GM15510 (cell line): ENCODE data around the gene MRPS10.

Experiments
- POLR2A ChIP-seq: IDR thresholded peaks from 3 replicates; pipeline ENCODE4 v1.6.1; 2011; ENCODE audit warnings: borderline replicate concordance; ENCODE audit not compliant: insufficient read length; ENCODE audit errors: extremely low read depth

Gene MRPS10

DNA sequence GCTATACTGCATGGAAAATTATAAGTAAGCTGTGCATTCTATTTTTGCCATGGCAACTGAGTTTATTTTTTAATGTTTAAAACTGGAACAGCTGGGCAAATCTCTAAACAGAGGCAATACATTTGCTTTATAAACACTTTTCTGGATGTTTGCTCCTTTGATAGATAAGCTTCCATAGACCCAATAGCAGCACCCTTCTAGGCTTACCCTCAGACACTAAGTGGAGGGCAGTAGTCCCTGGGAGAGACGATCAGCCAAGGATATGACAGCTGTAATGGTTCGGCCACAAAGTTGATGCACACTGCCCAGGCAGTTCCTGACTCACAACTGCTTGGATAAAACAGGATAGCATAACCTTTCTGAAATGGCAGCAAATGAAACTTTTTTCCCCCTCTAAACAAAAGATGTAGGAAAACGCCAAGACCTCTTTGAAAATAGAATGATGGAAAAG is 8.5 kb upstream of the MRPS10 start:
- no peak for TF ChIP-seq POLR2A

- no peak for TF ChIP-seq POLR2A
These were observed 7.8 kb upstream of the MRPS10 start for GRCh38 chr6:42225419-42225818.

GRCh38 chr6:42225029-42225339 is 7.3 kb upstream of the MRPS10 start:
- no peak for TF ChIP-seq POLR2A

- TF ChIP-seq POLR2A: no peak
These were observed 6.8 kb upstream of the MRPS10 start for GRCh38 chr6:42224222-42225028.

DNA sequence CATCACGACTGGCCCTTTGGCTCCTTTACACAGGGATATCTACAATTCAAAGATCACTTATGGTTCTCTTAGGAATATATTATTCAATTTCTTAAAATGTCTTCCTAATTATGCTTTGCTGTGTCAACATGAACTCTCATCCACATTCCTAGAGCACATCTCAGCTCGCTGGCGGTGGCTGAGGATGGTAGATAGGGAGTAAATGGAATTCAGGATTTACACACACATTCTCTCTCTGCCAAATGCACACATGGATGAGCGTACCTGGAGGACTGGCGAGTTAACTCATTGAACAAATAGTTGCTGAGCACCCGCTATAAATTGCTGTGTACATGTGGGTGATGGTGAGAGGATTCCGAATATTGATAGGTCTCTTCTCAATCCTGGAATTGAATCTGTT is 4.8 kb upstream of the MRPS10 start:
- no peak for TF ChIP-seq POLR2A

- no peak for TF ChIP-seq POLR2A
These were observed 3.9 kb upstream of the MRPS10 start for GRCh38 chr6:42221546-42221945.

DNA sequence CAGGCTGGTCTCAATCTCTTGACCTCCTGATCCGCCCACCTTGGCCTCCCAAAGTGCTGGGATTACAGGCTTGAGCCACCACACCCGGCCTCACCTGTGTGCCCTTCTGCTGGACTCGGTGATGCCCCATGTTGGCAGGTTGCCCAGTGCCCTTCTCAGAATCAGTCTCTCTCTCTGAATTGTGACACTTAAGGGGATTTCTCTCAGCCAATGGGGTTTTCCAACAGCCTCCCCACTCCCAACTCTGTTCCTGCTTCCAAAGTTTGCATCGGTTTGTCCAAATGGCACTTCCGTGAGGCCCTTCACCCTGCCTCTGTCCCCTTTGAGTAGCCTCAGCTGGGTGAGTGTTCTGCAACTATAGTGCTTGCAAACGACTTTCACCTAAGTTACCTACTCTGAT is 3.1 kb upstream of the MRPS10 start:
- TF ChIP-seq POLR2A: no peak

DNA sequence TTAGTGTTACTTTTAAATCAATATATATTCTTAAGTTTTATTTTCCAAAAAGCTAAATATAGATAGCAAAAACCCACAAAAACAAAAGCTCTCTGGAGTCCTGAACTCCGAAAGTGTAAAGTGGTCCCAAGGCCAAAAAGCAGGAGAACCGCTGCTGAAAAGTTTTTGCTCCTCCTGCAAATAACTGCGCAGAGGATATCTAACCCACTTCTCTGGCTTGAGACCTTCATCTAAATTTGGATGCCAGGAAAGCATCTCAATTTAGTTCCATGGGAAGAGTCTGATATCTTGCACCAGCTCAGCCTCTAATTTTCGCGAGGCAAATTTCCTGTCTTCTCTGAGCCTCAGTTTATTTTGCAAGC is 523 bp downstream of the MRPS10 start:
- TF ChIP-seq POLR2A: no peak

DNA sequence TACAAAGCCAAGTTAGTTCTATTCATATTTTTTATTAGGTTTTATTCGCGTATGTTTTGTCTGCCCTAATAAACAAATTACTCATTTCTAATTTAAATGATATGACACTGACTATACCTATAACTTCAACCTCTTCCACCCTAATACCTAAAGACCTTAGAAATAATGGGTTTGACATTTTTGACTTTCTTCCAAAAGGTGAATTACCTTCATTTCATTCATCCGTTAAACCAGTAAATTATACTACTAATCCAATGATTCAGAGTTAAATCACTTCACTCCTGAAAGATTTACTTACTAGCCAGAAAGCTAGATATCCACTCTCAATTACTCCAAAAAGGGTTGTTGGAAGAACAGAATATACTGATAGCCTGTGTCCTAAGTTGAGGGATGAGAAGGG is 5.2 kb downstream of the MRPS10 start:
- TF ChIP-seq POLR2A: no peak

DNA sequence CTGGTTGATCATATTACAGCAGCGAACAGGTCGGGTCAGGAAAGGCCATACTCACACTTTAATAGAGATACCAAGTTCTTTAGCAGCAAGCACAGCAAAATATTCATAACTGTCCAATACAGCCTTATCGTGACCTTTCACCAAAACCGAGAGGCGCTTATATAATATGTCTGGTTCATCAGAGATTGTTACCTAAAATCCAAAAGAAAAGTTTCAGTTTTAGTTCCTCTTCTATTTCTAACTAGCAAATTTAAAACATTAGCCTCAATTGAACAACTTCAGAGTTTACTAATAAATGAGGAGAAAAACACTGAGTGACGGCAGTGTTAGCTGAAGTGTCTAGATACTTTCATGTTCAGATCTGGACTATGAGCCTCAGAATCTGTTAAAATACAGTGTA is 5.9 kb downstream of the MRPS10 start:
- no peak for TF ChIP-seq POLR2A

DNA sequence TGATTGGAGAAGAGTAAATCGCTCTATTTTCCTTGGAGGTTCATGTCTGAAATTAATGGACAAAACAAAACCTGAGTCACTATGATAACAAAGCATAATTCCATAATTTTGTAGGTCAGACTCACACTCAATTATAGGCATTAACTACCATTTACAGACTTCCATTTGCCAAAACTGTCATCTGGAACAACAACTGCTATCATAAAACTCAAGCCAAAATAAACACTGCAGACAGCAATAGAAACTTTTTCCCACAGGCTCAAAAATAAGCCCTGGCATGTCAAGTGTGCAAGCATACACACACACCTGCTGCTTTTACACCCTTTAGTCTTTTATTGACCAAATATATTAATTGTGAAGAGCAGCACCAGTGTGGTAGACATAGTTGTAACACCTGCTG is 7.1 kb downstream of the MRPS10 start:
- no peak for TF ChIP-seq POLR2A

- no peak for TF ChIP-seq POLR2A
These were observed 12.8 kb downstream of the MRPS10 start for GRCh38 chr6:42204768-42205282.

GRCh38 chr6:42203183-42203582 is 14.5 kb downstream of the MRPS10 start:
- no peak for TF ChIP-seq POLR2A

- TF ChIP-seq POLR2A: no peak
These were observed 16.3 kb downstream of the MRPS10 start for GRCh38 chr6:42201382-42201781.

GRCh38 chr6:42200035-42200434 is 17.6 kb downstream of the MRPS10 start:
- no peak for TF ChIP-seq POLR2A
